ENCODE data around the gene COG7.

The COG7 gene

DNA sequence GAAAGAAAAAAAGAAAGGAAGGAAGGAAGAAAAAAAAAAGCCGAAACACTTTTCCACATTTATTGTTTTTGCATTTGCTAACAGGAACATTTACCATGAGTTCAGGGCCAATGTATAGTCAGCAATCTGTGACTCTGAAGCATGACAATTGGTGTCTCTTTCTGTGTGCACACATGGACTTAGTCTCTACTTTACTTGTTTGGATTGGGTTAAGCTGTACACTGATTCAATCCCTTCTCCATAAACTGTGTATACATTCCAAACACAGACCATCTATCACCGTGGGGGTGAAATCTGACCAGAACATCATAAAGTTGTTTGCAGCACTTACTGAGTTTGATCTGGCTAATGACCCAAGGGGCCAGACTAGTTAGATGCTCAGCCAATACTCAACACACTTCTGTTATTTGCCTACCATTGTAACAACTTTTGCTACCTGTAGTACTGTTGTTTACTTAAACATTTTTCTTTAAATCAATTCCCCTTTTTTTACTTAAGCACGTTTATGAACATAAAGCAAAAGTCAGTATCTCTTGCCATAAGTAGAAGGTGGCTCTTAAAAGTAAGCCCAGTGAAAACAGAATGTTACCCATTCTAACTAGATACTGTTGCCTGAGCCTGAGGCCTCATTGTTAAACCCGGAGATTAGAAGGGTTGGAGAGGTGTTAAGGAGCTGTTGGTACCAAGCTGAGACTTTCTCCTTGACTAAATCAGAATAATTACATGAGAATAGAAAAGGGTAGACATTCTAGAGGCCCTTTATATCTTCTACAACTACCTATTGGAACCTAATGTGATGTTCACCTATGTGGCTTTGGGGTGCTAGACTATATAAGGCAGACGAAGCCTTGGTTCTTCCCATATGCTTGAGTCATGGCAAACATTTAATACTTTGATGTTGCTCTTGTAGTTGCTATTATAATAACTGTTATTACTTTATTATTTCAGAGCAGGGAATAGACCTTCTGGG, 109.1 kb downstream of the COG7 start:
- TF ChIP-seq, protein P1, sequence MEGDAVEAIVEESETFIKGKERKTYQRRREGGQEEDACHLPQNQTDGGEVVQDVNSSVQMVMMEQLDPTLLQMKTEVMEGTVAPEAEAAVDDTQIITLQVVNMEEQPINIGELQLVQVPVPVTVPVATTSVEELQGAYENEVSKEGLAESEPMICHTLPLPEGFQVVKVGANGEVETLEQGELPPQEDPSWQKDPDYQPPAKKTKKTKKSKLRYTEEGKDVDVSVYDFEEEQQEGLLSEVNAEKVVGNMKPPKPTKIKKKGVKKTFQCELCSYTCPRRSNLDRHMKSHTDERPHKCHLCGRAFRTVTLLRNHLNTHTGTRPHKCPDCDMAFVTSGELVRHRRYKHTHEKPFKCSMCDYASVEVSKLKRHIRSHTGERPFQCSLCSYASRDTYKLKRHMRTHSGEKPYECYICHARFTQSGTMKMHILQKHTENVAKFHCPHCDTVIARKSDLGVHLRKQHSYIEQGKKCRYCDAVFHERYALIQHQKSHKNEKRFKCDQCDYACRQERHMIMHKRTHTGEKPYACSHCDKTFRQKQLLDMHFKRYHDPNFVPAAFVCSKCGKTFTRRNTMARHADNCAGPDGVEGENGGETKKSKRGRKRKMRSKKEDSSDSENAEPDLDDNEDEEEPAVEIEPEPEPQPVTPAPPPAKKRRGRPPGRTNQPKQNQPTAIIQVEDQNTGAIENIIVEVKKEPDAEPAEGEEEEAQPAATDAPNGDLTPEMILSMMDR (IDR thresholded peaks at IDR 0.05) = no peak

DNA sequence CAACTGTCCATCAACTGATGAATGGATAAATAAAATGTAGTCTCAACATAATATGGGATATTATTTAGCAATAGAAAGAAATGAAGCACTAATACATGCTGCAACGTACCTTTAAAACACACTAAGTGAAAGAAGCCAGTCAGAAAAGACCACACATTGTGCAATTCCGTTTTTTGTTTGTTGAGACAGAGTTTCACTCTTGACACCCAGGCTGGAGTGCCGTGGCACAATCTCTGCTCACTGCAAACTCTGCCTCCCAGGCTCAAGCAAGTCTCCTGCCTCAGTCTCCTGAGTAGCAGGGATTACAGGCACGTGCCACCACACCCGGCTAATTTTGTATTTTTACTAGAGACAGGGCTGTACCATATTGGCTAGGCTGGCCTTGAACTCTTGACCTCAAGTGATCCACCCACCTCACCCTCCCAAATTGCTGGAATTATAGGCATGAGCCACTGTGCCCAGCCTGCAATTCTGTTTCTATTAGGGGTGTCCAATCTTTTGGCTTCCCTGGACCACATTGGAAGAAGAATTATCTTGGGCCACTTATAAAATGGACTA, 110.8 kb downstream of the COG7 start:
- TF ChIP-seq, protein P1 (IDR thresholded peaks at IDR 0.05) = no peak

DNA sequence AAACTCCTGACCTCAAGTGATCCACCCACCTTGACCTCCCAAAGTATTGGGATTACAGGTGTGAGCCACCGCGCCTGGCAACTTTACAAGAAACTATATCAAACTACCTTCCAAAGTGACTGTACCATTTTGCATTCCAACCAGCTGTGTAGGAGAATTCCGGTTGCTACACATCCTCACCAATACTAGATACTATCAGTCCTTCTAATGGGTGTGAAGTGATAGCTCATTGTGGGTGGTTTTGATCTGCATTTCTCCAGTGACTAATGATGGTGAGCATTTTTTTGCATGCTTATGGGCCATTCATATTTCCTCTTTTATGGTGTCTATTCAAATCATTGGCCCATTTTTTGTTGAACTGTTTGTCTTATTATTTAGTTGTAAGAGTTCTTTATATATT, 113.2 kb downstream of the COG7 start:
- TF ChIP-seq, protein P1 (IDR thresholded peaks at IDR 0.05) = no peak
